GM19193 (cell line): ENCODE measurements around the gene CACNA2D4.

Experiments
- POLR2A ChIP-seq: IDR thresholded peaks from 4 replicates; pipeline ENCODE4 v1.6.1; 2011; ENCODE audit not compliant: insufficient read depth, insufficient read length; ENCODE audit errors: extremely low read depth

CACNA2D4 gene

DNA sequence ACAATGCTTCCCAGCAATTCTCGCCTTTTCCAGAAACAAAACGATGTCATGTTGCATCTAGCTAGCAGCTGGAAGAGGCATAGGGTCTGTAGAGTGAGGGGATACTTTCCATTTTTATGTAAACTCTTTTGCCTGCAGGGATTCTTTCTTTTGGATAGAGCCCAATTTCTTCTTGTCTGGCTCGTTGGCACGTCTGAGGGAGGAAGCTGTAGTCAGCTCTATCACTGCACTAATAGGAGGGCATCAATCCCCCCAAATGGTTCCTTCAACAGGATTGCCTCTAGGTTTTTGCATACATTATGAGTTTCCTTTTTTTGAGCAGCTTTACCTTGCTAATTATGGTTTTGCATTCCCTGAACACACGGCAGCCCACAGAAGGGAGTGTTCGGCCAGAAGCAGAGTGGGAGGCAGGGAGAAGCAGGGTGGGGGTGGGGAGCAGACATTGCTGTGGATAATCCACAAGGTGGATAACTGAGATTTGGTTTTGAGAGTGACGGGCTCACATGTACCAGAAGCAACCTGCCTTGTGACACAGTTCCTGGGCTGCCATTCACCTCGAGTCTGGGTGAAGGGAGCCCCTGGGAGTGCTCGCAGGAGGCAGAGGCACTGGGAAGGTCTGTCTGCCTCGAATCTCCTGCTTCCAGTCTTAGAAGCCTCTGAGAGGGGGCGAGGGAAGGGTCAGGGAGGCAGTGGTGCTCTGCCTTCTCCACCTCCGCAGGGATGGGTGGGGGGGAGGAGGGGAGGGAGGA, 73.6 kb downstream of the CACNA2D4 start:
- no peak for TF ChIP-seq POLR2A

DNA sequence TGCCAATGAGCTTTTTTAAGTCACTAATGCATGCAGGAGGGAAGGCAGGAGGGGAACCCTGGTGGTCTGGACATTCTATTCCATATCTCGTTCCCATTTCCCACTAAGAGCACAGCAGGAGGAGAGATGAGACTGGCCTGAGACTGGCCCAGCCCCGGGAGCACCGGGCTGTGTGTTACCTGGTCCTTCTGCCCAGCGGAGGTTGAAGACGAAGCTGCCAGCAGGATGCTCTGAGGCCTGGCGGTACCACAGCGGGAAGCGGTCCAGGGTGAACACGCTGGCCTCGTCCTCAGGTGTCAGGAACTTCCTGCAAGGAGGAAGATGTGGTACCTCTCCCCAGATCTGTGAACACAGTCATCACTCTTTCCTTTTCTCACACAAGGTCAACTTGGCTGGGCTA, 74.2 kb downstream of the CACNA2D4 start:
- no peak for TF ChIP-seq POLR2A

DNA sequence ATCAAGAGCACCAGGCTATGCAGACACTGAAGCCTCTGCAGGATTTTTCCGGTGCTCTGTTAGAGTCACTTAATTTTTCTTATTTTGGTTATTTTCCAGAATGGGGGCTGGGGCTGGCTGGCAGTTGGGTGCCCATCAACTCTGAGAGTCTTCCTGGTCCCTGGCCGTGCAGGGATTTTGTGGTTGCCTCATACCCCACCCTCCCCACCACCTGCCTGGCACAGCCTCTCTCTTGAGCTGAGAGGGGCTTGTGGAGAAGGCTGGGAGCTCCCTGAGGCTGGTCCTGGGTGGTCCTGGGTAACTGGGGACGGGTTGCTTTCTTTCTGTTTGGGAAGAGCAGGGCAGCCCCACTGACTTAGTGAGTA, 74.8 kb downstream of the CACNA2D4 start:
- no peak for TF ChIP-seq POLR2A

DNA sequence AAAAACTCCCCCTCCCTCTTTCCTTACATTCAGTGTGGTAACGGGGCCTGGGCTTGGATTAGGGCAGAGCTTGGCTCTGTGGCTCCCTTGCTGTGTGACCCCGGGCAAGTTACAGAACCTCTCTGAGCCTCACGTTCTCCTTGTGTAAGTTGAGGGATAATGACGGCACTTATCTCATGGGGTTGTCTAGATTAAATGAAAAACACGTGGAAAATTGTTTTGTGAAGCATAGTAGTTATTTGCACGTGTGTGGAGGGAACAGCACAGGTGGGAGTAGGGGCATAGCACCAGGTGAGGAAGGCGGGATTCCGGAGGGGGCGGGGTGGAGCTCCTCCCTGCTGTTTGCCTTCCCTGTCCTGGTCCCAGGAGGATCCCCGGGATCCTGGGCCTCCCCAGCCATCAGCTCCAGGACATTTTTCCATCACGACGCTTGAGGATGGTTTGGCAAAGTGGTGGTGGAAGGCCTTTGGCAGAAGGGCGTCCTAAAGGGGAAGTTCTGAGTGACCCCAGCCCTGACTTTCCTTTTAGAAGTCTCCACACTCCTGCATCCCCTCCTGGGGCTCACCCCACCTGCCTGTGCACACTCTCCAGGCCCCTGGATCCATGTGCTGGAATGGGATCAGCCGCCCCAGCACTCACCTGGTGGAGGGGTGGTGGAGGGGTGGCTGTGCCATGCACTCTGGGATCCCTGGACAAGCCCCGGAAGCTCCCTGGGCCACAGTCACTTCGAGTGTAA, 75.4 kb downstream of the CACNA2D4 start:
- no peak for TF ChIP-seq POLR2A

DNA sequence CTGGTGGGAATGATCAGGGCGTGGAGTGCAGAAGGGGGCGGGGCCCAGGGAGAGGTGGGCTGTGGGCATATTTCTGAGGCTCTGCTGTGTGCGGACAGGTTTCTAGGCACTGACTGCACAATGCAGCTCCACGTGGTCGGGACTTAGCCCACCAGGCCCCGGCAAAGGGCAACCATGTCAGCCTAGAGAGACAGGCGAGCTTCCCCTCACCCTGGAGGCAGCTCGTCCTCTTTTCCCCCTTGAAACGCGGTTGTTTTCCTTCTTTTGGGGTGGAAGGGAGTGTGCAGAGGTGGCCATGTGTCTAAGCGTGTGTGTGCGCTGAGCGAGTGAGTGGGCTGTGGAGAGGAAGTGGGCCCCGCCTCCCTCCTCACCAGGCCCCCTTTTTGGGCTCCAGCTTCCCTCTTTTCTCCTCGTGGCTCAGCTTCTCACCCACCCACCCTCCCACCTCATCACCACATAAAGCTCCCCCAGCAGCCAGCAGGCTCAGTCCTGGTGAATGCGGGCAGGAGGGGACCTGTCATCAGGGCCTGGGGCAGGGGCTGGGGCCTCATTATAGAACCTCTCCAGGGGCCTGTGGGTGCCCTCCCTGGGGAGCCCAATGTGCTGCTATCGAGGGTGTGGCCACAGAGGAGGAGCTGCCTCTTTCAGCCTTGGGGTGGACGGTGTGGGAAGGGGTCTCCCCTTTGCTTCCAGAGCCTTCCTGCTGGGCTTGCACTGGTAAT, 76.1 kb downstream of the CACNA2D4 start:
- TF ChIP-seq POLR2A: no peak

DNA sequence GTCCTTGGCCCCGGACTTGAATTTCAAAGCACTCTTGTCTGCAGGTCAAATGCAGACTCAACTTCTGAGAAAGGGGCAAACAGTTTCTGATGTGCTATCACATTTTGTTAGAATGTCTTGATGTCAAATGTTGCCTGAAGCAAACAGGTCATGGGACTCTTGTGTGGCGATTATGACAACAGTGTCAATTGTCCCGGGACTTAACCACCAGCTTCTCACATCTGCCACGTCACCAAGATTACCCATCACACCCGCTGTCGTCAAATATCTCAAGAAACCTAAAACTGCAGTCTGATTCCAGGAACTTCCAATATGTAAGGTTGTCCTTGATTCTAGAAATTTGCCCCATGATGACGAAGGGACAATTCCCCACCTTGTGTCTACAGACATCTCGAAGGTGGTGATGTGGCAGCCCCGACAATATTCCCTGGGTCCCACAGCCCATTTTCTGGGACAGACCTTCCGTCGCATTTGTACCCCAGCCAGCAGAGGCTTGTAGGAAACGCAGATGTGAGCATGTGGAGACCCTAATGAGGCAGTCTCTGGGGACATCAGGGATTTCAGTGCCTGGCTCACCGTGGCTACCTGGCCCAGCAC, 76.8 kb downstream of the CACNA2D4 start:
- TF ChIP-seq POLR2A: no peak

DNA sequence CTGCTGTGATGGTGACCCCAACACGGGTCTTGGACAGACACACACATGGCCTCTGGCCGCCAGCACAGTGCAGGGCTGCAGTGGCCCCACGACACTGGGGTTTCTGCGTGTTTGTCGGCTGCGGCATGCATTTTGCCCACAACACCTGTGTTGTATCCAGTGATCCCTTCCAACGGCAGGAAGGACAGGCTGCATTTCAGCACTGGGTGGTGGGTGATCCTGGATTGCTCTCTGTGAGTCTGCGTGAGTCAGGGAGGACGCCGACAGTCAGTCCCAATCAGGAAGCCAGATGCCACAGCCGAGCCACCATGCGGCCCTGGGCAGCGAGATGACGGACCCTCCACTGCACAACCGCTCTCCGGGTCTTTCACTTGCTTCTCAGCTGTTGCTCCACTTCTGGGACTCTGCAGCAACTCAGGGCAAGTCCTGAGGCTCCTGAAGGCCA, 77.4 kb downstream of the CACNA2D4 start:
- no peak for TF ChIP-seq POLR2A

DNA sequence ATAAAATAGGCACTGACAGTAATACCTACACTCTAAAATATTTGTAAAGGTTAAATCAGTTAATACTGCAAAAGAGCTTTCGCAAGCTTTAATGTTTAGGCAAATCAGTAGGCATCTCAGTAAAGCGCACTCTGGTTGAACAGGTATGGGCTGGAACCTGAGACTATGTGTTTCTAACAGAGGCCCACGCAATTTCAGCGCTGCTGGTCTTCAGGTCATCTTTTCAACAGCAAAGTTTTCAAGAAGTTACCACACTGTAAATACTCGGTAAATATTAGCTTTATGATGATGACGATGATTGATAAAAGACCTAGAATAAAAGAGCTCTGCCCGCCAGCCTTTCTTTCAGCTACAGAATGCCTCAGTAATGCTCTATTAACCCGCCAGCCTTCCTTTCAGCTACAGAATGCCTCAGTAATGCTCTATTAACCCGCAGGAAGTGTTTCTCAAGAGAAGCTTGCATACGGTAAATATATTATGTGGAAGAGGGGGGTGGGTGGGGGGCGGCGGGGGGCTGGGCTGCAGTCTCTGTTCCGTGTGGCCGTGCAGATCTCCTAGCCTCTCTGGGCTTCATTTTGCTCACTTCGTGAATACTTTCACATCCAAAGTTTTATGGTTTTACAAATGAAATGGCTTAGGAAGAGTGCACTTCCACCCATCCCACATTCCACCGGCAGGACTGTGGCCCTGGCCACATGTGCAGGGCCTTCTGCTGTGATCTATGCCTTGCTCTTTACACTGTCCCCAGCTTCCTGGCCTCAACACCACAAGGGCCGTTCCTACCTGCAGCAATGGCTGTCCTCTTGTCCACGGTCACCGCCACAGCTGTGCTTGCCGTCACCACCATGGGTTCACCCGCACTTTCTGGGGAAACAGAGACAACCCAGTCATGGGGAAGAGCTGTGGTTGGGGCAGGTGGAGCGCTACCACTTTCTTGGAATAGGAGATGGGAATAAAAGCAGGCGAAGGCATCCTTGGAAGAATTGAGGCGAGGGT, 78.2 kb downstream of the CACNA2D4 start:
- no peak for TF ChIP-seq POLR2A

DNA sequence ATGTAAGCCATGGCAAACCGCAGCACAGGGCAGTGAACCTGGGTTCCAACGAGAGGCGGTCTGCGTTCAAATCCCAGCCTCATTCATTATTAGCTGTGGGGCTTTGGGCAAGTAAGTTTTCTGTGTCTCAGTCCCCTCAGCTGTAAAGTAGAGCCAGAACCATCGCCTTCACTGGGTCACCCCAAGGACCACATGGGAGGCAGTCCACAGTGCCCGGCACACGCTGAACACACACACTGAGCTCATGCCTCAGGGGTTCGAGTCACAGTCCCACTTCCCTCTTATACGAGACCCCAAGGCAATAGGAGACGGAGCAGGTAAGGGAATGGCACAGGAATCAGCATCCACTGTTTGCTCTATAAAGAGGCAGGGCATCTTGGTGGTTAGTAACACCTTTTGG, 79.0 kb downstream of the CACNA2D4 start:
- no peak for TF ChIP-seq POLR2A

DNA sequence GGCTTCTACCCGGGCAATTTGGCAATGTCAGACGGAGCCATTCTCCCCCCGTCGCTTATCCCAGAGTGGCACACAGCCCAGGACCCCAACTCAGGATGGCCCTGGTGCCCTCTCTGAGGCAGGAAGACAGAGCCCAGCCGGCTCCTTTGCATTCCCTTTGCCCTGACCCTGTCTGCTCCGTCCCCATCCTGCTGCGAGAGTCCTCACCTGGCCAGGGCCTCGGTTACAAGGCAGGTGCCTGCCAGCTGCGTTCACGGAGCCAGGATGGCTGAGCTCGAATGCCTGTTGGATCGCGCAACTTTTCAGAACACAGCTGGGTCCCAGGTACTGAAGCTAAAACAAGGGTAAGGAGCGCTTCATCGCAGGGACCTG, 79.5 kb downstream of the CACNA2D4 start:
- no peak for TF ChIP-seq POLR2A

DNA sequence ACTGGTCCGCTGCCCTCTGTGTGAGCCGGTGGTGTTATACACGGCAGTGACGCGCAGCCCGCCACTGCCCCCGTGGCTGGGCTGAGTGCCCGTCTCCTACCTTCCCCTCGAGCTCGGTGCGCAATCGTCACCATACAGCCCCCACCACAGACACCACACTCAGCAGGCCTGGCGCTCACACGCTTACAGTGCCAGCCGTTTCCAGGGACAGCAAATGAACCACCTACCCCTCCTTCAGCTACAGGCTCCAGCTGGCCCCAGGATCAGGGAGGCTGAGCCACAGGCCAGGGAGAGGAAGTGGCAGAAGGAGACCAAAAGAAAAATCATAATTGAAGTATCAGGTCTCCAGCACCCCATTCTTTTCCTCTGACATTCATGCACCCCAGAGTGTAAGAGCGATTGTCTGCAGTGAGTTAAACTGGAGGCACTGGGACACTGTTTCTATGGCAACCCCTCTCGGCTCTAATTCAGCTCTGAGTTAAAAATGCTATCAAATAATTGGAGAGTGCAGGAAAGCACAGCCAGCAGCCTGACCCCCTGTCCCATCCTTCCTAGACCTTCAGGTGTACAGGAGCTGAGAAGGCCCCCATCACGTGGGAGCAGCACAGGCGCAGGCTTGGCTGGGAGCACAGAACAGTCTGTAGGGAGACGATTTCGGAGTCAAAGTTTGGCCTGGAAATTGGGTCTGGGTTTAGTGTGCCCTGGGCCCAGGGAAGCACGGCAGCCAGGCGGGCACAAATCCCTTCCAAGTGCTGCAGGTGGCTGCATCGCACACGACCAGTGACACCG, 80.1 kb downstream of the CACNA2D4 start:
- no peak for TF ChIP-seq POLR2A

DNA sequence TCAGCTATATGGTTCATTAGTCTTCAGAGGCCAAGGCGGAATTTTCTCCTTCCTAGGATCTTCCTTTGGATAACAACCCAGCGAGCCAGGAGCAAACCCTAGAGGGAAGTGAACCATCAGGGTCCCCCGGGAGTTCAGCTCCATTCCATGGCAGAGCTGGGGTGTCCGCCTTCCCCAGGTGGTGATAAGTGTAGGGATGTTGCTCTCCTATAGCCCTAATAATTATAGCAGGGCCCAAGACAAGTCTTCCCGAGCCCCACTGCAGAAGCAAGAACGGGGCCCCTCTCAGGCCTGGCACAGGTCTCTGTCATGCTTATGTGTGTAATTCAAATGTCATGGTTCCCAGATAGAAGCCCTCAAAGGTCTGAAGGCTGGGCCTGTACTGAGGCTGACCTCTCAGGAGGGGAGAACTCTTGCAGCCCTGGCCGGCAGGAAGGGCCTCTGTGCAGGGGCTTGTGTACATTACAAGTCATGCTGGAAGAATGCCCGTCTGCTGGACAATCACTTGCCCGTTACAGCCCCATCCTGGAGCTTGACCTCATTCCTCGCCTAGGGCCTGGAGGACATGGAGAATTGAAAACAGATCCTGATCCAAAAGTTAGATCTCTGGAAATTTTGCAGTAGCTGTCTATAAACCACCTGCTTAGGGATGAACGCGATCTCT, 80.8 kb downstream of the CACNA2D4 start:
- no peak for TF ChIP-seq POLR2A
